Midbrain (tissue), 1 donor: ENCODE results near the gene GALR3.
A peak's percentile ranks its signal among the peaks of the same experiment; 100 is the strongest.

ENCODE experiments used
- DNase-seq: peaks from one replicate; lab custom pipeline; 2025; lab: John Stamatoyannopoulos, UW

Gene GALR3

DNA sequence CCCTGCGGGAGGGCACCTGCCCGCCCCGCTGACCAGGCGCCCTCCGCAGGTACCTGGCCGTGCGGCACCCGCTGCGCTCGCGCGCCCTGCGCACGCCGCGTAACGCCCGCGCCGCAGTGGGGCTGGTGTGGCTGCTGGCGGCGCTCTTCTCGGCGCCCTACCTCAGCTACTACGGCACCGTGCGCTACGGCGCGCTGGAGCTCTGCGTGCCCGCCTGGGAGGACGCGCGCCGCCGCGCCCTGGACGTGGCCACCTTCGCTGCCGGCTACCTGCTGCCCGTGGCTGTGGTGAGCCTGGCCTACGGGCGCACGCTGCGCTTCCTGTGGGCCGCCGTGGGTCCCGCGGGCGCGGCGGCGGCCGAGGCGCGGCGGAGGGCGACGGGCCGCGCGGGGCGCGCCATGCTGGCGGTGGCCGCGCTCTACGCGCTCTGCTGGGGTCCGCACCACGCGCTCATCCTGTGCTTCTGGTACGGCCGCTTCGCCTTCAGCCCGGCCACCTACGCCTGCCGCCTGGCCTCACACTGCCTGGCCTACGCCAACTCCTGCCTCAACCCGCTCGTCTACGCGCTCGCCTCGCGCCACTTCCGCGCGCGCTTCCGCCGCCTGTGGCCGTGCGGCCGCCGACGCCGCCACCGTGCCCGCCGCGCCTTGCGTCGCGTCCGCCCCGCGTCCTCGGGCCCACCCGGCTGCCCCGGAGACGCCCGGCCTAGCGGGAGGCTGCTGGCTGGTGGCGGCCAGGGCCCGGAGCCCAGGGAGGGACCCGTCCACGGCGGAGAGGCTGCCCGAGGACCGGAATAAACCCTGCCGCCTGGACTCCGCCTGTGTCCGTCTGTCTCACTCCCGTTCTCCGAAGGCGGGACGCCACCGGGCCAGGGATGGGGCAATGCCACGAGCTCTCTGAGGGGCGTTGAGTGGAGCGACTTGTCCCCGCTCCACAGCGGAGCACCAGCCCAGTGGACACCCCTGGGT lies 1.8 kb downstream of the GALR3 start:
- DNase-seq, result no peak

DNA sequence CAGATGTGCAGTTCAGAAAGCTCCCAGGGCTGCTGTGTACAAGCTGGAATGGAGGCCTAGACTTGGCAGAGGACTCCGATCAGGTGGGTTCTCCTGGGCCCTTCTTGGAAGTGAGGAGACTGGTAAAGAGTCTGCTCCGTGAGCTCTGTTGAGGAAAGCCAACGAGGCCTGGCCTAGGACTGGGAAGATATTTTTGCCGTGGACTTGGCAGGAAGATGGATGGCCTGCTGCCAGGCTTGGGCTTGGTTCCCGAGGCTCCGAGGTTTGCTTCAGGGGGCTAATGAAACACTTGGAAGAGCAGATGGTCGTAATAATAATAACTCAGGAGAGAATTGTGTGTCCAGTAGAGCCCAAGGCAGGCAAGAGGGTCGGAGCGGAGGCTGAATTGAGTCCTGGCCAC lies 3.9 kb downstream of the GALR3 start:
- peak; percentile 71 for DNase-seq

- no peak for DNase-seq
Measured at GRCh38 chr22:37830093-37830842, 7.1 kb downstream of the GALR3 start.

GRCh38 chr22:37831472-37831871 lies 8.3 kb downstream of the GALR3 start:
- DNase-seq, result no peak

GRCh38 chr22:37832022-37832857 lies 9.1 kb downstream of the GALR3 start:
- no peak for DNase-seq

GRCh38 chr22:37842015-37842793 lies 19.0 kb downstream of the GALR3 start:
- no peak for DNase-seq

DNA sequence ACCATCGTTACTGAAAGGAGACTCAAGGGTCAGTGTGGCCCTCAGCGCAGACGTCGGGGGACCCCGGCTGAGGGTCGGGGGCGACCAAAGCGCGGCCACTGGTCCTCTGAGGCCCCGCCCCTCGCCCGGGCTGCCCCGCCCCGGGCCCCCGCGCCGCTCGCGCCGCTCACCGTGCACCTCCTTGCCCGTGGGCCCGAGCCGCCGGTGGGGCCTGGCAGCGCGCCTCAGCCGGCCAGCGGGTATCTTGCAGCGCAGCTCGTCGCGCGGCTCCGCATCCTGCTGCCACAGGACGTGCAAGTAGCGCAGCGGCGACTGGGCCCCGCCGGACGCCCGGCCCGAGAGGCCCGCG lies 20.5 kb downstream of the GALR3 start:
- no peak for DNase-seq

- DNase-seq, result no peak
Measured at GRCh38 chr22:37844904-37845329, 21.7 kb downstream of the GALR3 start.

GRCh38 chr22:37846433-37846832 lies 23.3 kb downstream of the GALR3 start:
- DNase-seq, result no peak

DNA sequence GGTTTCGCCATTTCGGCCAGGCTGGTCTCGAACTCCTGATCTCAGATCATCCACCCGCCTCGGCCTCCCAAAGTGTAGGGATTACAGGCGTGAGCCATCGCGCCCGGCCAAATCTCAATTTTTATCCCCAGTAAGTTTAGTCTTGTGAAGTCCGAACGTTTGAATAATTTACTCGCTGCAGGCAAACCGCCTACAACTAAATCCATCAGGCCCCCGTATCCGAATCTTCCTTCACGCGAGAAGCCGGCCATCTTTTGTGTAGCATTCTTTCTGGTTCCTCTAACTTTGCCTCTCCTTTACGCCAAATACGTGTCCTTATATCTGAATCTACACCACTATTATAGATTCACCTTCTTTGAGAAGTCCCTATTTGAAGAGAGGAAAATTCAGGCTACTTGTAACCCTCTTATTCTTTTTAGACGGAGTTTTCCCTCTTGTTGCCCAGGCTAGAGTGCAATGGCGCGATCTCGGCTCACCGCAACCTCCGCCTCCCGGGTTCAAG lies 25.5 kb downstream of the GALR3 start:
- no peak for DNase-seq

DNA sequence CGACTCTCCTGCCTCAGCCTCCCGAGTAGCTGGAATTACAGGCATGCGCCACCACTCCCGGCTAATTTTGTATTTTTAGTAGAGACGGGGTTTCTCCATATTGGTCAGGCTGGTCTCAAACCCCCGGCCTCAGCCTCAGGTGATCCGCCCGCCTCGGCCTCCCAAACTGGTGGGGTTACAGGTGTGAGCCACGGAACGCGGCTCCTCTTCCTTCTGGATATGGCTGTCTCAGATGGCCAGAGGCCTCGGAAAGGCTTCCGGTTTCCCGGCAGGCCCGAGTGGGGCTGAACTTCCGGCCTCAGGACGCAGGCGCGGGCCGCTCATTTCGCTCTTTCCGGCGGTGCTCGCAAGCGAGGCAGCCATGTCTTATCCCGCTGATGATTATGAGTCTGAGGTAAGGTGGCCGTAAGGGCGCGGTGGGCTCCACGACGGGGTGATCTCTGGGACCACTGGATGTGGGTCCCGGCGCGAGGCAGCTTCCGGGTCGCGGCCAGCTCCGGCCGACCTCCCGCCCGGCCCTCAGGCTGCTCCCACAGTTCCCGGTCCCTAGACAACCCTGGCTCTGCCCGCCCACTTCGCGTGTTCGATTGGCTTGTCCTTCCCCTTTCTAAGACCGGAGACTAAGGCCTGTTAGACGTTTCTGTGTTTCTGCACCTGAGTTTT lies 26.0 kb downstream of the GALR3 start, which contains the start of gene EIF3L:
EIF3L (plus strand) TSS at position 331 of the 663 bp plus-strand sequence; CDS start at position 362, 31 bp downstream.
- peak; percentile 94 for DNase-seq

DNA sequence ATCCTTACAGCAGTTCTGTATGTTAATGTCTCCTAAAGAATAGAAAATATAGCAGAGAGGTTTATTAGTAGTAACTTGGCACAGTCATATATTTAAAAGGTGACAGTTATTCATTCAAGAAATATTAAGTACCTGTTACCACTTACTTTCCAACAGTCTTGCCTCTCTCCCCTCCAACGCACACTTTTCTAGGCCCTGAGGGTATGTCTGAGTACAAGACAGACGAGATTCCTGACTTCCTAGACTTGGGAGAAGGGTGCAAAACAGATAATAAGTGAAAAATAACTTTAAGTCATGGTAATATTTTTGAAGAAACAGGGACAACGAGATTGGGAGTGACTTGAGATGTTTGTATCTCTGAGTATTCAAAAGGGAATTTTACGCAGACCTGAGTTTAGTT lies 27.6 kb downstream of the GALR3 start:
- no peak for DNase-seq

- DNase-seq, result no peak
Measured at GRCh38 chr22:37852418-37852817, 29.2 kb downstream of the GALR3 start.

- DNase-seq, result no peak
Measured at GRCh38 chr22:37854946-37855345, 31.8 kb downstream of the GALR3 start.

- no peak for DNase-seq
Measured at GRCh38 chr22:37855462-37855861, 32.3 kb downstream of the GALR3 start.

DNA sequence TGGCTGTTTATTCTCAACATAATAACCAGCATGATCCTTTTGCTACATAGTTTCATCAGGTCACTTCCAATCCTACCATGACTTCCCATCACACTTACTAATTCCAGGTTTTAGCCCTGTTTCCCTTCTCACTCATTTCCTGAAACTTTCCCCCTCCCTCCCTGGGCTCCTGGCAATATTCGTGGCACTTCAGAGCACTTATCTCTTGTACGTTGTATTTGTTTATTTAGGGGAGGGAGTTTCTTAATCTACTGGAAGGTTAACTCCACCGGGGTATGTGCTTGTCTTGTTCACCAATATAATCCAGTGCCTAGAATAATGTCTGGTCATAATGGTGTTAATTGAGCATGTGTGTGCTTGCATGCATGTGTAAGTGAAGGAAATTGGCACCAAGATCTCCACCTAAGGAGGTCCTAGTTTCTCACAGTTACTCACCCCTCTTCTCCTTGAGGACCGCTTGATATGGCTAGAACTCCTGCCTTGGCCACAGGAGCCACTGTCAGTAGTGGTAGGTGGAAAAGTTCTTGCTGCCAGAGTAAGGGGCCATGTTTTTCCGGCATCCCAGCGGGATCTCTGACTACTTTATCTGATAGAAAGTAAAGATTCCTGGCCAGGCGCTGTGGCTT lies 37.7 kb downstream of the GALR3 start:
- no peak for DNase-seq

- no peak for DNase-seq
Measured at GRCh38 chr22:37862570-37863325, 39.6 kb downstream of the GALR3 start.

DNA sequence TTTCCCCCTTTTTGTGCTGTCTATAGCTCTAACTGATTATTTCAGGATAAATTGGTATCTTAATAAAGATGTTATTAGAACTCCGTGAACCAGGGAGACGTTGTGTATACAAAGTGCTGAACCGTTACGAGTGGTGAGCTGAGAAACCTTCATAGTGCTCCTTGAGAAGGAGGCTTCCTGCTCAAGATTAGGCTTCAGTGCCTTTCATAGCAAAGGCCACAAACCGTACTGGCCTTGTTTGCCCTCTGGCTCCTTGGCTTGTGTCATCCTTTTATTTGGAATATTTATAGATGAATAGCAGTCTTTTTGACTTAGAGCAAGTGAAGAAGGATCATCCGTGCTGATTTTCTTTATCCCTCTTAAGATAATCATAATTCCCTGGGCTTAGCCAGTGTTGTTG lies 42.3 kb downstream of the GALR3 start:
- DNase-seq, result no peak

GRCh38 chr22:37870273-37870672 lies 47.1 kb downstream of the GALR3 start:
- DNase-seq, result no peak
